Measurements from ENCODE around the gene TAS2R60. TPM values are rescaled to one million over a fixed set of nuclear protein-coding genes. Genes with fewer than 3 reads are reported as not detected.

TAS2R60 gene
- total and polyA plus RNA-seq, 2 of the 8 experiments (the other 6 are each of a cell fraction or from before 2014, with no cell fraction given), result 0.15 to 0.32 TPM

DNA sequence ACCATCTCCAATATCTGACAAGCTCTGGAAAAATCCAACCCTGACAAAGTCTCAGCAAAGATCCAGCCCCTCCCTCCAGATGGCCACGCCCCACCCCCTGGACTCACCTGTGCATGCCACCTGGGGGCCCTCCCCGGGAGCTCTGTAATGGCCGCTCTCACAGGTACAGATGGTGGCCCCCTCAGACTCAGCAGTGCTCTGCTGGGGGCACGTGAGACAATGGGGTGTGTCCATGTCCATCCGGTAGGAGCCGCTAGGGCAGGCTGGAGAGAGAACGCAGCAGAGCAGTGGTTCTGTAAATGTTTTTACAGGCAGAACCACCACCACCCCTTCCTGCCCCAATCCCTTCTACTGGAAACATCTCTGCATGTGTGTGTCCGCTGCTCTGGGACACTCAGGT is 44.1 kb upstream of the TAS2R60 start (continued):
- TF ChIP-seq HDAC2 (IDR thresholded peaks at IDR 0.05; ENCODE audit: borderline replicate concordance in 1 of 2, low read depth in 2 of 2, low read length in 2 of 2) (no peak), SIN3A (conservative IDR thresholded peaks at IDR 0.05 in 1 of 2, IDR thresholded peaks at IDR 0.05 in 1 of 2; ENCODE audit: low read depth in 1 of 2, low read length in 2 of 2) (no peak), SP1 (IDR thresholded peaks at IDR 0.05; ENCODE audit: low read depth, low read length) (no peak), JUND (IDR thresholded peaks at IDR 0.05; ENCODE audit: low read length) (no peak), BRCA1 (IDR thresholded peaks at IDR 0.05; ENCODE audit: low read depth, low read length) (no peak)
